ENCODE data around the gene RAB1A. TPM values are rescaled to one million over a fixed set of nuclear protein-coding genes. Genes with fewer than 3 reads are reported as not detected.
"Not testable (repeated sequence)": the region's sequence is repeated elsewhere in the genome, so short reads cannot be mapped to it uniquely, and the experiment has no call there.

The RAB1A gene
- total and polyA plus RNA-seq, 7 donors, result 52.0 to 229 (median 89.3) TPM

DNA sequence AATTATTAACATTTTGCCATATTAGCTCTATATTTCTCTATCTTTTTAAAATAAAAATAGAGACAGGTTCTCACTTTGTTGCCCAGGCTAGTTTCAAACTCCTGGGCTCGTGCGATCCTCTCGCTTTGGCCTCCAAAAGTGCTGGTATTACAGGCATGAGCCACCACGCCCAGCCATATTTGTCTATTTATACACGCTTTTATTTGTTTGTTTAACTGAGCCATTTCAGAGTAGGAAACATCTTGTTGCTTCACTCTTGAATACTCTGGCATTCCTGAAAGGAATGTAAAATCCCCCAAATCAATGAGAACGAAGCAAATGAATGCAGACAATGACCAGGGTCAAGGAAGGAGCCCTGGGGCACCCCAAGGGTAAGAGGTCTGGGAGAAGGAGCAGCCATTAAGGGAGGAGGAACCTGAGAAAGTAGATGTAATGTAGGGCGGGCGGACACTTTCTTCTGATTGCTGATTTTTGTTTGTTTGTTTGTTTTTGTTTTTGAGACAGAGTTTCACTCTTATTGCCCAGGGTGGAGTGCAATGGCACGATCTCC lies 31.7 kb upstream of the RAB1A start:
- no peak for DNase-seq
- no peak overlapping the region for H3K27ac ChIP-seq
- no peak overlapping the region for H3K4me3 ChIP-seq
- intact Hi-C loops (cut with DNase I), result no loop called here
- no peaks in the 10 kb centered on the region for H3K9me3 ChIP-seq
- 90 to 91% (median 90%) methylated on average over 9 of the region's 9 CpGs for WGBS, 3 donors
- ATAC-seq, result no peak
- no peaks in the 10 kb centered on the region for H3K27me3 ChIP-seq (ENCODE audit: insufficient read depth in 3 of 3, low read length in 2 of 3)
- no peaks in the 10 kb centered on the region for H3K36me3 ChIP-seq (ENCODE audit: insufficient read depth in 1 of 2, low read depth in 1 of 2)
- TF ChIP-seq, protein P1, sequence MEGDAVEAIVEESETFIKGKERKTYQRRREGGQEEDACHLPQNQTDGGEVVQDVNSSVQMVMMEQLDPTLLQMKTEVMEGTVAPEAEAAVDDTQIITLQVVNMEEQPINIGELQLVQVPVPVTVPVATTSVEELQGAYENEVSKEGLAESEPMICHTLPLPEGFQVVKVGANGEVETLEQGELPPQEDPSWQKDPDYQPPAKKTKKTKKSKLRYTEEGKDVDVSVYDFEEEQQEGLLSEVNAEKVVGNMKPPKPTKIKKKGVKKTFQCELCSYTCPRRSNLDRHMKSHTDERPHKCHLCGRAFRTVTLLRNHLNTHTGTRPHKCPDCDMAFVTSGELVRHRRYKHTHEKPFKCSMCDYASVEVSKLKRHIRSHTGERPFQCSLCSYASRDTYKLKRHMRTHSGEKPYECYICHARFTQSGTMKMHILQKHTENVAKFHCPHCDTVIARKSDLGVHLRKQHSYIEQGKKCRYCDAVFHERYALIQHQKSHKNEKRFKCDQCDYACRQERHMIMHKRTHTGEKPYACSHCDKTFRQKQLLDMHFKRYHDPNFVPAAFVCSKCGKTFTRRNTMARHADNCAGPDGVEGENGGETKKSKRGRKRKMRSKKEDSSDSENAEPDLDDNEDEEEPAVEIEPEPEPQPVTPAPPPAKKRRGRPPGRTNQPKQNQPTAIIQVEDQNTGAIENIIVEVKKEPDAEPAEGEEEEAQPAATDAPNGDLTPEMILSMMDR (IDR thresholded peaks at IDR 0.05), result no peak
- peaks cover 8% of the 10 kb centered on the region for H3K4me1 ChIP-seq

DNA sequence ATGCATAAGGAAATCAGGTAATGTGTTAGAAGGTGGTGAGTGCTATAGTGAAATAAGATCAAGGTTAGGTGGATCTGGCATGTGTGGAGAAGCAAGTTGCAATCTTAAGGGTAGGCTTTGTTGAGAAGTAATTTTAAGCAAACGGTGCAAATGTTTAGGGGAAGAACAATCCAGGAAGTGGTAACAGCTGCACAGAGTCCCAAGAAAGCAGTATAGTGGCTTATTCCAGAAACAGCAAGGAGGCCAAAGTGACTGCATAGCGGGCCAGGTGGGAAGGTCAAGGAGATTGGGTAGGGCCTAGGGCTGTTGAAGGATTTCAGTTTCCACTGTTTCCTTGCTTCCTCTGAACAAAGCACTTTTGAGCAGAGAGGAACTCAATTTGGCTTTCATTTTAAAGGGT lies 30.0 kb upstream of the RAB1A start:
- DNase-seq, result no peak
- ATAC-seq, result no peak
- H3K27ac ChIP-seq, result no peak overlapping the region

DNA sequence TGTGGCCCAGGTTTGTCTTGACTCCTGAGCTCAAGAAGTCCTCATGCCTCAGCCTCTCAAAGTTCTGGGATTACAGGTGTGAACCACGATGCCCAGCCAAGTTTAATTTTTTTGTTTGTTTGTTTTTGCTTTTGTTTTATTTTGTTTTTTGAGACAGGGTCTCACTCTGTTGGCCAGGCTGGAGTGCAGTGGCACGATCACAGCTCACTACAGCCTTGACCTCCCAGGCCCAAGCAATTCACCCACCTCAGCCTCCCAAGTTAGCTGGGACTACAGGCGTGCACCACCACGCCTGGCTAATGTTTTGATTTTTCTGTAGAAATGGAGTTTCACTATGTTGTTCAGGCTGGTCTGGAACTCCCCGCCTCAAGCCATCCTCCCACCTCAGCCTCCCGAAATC lies 29.4 kb upstream of the RAB1A start:
- H3K4me3 ChIP-seq, result no peak overlapping the region
- WGBS, 3 donors, result 89 to 96% (median 95%) methylated on average over 6 of the region's 6 CpGs
- ATAC-seq (no peak), DNase-seq (no peak)
- H3K27ac ChIP-seq, result no peak overlapping the region
- no peaks in the 10 kb centered on the region for H3K36me3 ChIP-seq (ENCODE audit: insufficient read depth in 1 of 2, low read depth in 1 of 2)
- intact Hi-C loops (cut with DNase I), result no loop called here
- TF ChIP-seq, protein P1 (IDR thresholded peaks at IDR 0.05), result no peak
- no peaks in the 10 kb centered on the region for H3K27me3 ChIP-seq (ENCODE audit: insufficient read depth in 3 of 3, low read length in 2 of 3)
- peaks cover 4% of the 10 kb centered on the region for H3K4me1 ChIP-seq
- H3K9me3 ChIP-seq, result no peaks in the 10 kb centered on the region

More for the DNA sequence above, 30.0 kb upstream of the RAB1A start:
- Histone ChIP-seq H3K9me3 (no peaks in the 10 kb centered on the region), H3K27me3 (ENCODE audit: insufficient read depth in 3 of 3, low read length in 2 of 3) (no peaks in the 10 kb centered on the region), H3K4me3 (no peak overlapping the region), H3K4me1 (peaks cover 8% of the 10 kb centered on the region), H3K36me3 (ENCODE audit: insufficient read depth in 1 of 2, low read depth in 1 of 2) (no peaks in the 10 kb centered on the region)
- TF ChIP-seq, protein P1 (IDR thresholded peaks at IDR 0.05), result no peak
- intact Hi-C loops (cut with DNase I), result no loop called here
- WGBS, 3 donors, result 57 to 68% (median 67%) methylated on average over 2 of the region's 2 CpGs

DNA sequence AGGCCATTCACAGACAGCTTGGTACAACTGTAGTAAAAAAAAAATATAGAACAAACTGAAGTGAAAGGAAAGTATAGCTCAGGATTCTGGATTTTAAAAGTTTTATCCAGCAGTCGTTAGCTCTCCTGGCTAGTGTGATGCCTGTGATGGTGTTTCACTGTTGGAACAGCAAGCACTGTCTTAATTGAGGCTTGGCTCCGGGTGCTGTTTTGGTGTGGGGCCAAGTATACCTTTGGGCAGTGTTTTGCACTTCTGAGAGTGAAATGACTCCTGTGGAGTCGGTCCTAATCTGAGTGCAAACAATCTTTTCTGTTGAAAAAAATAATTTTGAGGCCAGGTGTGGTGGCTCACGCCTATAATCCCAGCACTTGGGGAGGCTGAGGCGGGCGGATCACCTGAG lies 28.7 kb upstream of the RAB1A start:
- Histone ChIP-seq H3K4me3 (no peak overlapping the region), H3K27me3 (ENCODE audit: insufficient read depth in 3 of 3, low read length in 2 of 3) (no peaks in the 10 kb centered on the region), H3K27ac (no peak overlapping the region), H3K9me3 (no peaks in the 10 kb centered on the region), H3K36me3 (ENCODE audit: insufficient read depth in 1 of 2, low read depth in 1 of 2) (no peaks in the 10 kb centered on the region), H3K4me1 (no peaks in the 10 kb centered on the region)
- DNase-seq (no peak), ATAC-seq (no peak)
- TF ChIP-seq, protein P1 (IDR thresholded peaks at IDR 0.05), result no peak
- 71 to 80% (median 74%) methylated on average over 6 of the region's 6 CpGs for WGBS, 3 donors
- intact Hi-C loops (cut with DNase I), result no loop called here

DNA sequence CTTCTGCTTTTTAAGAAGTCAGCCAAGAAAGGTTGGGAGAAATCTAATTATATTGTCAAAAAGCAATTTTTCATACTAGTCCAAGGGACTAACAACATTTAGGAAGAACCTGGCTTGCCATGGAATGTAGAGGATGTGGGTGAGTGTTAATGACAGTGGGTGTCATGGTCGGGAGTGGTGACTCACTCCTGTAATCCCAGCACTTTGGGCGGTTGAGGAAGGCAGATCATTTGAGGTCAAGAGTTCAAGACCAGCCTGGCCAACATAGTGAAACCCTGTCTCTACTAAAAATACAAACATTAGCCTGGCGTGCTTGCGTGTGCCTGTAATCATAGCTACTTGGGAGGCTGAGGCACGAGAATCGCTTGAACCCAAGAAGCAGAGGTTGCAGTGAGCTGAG lies 27.9 kb upstream of the RAB1A start:
- H3K27me3 ChIP-seq (ENCODE audit: insufficient read depth in 3 of 3, low read length in 2 of 3); H3K9me3 ChIP-seq; H3K4me3 ChIP-seq; H3K27ac ChIP-seq; H3K4me1 ChIP-seq; ATAC-seq; H3K36me3 ChIP-seq (ENCODE audit: insufficient read depth in 1 of 2, low read depth in 1 of 2); DNase-seq; intact Hi-C loops (cut with DNase I): not testable (repeated sequence)
- WGBS, 3 donors, result 61 to 81% (median 66%) methylated on average over 5 to 6 of the region's 6 CpGs

Data from psoas muscle (tissue), 8 donors.